H1 (cell line): ENCODE results near the gene ZNF232. TPM values are rescaled to one million over a fixed set of nuclear protein-coding genes. Genes with fewer than 3 reads are reported as not detected.

Experiments
- ASH2L ChIP-seq: fragments of 200-600, 300-600 bp; sonication (generic); IDR thresholded peaks from one replicate; pipeline ENCODE4 v1.7.1; 2017; ENCODE audit warnings: low read length
- BCL11A ChIP-seq, 2 experiments: IDR thresholded peaks; one replicate each; pipeline ENCODE4 v1.6.1; 2011; ENCODE audit warnings: low read depth in 2 of 2, low read length in 2 of 2, mild to moderate bottlenecking in 2 of 2
- CTCF ChIP-seq, 3 experiments: IDR thresholded peaks; 1 replicate in 2 of 3; 2 replicates in 1 of 3; pipeline versions ENCODE4 v1.5.1 to v1.6.1; 2011; ENCODE audit warnings: low read length in 3 of 3, mild to moderate bottlenecking in 3 of 3, inconsistent platforms in 2 of 3, low read depth in 1 of 3, moderate library complexity in 1 of 3; ENCODE audit not compliant: insufficient read depth in 1 of 3; ENCODE audit errors: control extremely low read depth in 1 of 3
- EZH2 ChIP-seq: fragments of 200-600 bp; sonication (generic); IDR thresholded peaks from 2 replicates; pipeline ENCODE4 v1.7.1; 2012; ENCODE audit warnings: low read depth, mild to moderate bottlenecking, moderate library complexity, low read length, inconsistent platforms; ENCODE audit not compliant: severe bottlenecking
- GTF2F1 ChIP-seq: IDR thresholded peaks from 2 replicates; pipeline ENCODE4 v1.6.1; 2012; ENCODE audit warnings: low read depth, low read length, improper control_type of control experiment, borderline replicate concordance
- HDAC6 ChIP-seq: IDR thresholded peaks from one replicate; pipeline ENCODE4 v1.7.1; 2012; ENCODE audit warnings: low read depth, mild to moderate bottlenecking, inconsistent platforms, low read length, moderate library complexity
- MAX ChIP-seq: IDR thresholded peaks from 2 replicates; pipeline ENCODE4 v1.6.1; 2012; ENCODE audit warnings: inconsistent platforms
- PHF8 ChIP-seq: fragments of 200-600 bp; sonication (generic); conservative IDR thresholded peaks from 2 replicates; pipeline ENCODE4 v1.7.1; 2012; ENCODE audit warnings: low read depth, mild to moderate bottlenecking, inconsistent platforms, low read length, moderate library complexity
- POLR2AphosphoS5 ChIP-seq: IDR thresholded peaks from 2 replicates; pipeline ENCODE4 v1.6.1; 2011; ENCODE audit warnings: low read depth, low read length
- RBBP5 ChIP-seq: IDR thresholded peaks from 2 replicates; pipeline ENCODE4 v1.7.1; 2012; ENCODE audit warnings: low read depth, mild to moderate bottlenecking, inconsistent platforms, low read length, moderate library complexity, borderline replicate concordance
- RNF2 ChIP-seq: fragments of 200-900, 300-1000 bp; sonication (generic); IDR thresholded peaks from 2 replicates; pipeline ENCODE4 v1.7.1; 2016; ENCODE audit warnings: borderline replicate concordance, low read depth, mild to moderate bottlenecking, antibody characterized with exemption, low read length; ENCODE audit not compliant: poor library complexity, severe bottlenecking; ENCODE audit errors: missing control alignments
- SAP30 ChIP-seq: fragments of 300-600 bp; sonication (generic); IDR thresholded peaks from 2 replicates; pipeline ENCODE4 v1.7.1; 2012; ENCODE audit warnings: low read length, moderate library complexity, mild to moderate bottlenecking, inconsistent platforms; ENCODE audit not compliant: insufficient read depth, insufficient replicate concordance
- SIN3A ChIP-seq, 2 experiments: IDR thresholded peaks in 1 of 2; conservative IDR thresholded peaks in 1 of 2; 2 replicates each; pipeline ENCODE4 v1.6.1; 2011 to 2012; ENCODE audit warnings: low read length in 2 of 2, improper control_type of control experiment in 1 of 2, low read depth in 1 of 2, mild to moderate bottlenecking in 1 of 2
- SP2 ChIP-seq: IDR thresholded peaks from 2 replicates; pipeline ENCODE4 v1.6.1; 2012; ENCODE audit warnings: mild to moderate bottlenecking, low read length, inconsistent platforms
- SUZ12 ChIP-seq: fragments of 200-600 bp; sonication (generic); IDR thresholded peaks from 2 replicates; pipeline ENCODE4 v1.6.1; 2012; ENCODE audit warnings: mild to moderate bottlenecking, inconsistent platforms, low read length, moderate library complexity, mixed read lengths
- TAF7 ChIP-seq: optimal IDR thresholded peaks from 2 replicates; pipeline ENCODE3; 2011; ENCODE audit warnings: low read depth, mild to moderate bottlenecking, inconsistent platforms, low read length, moderate library complexity, borderline replicate concordance
- TCF12 ChIP-seq: IDR thresholded peaks from 2 replicates; pipeline ENCODE4 v1.6.1; 2011; ENCODE audit warnings: low read depth, mild to moderate bottlenecking, low read length
- TEAD4 ChIP-seq: IDR thresholded peaks from 2 replicates; pipeline ENCODE4 v1.6.1; 2012; ENCODE audit warnings: low read depth, low read length, inconsistent platforms, mixed read lengths
- polyA plus RNA-seq, 7 experiments: library from polyadenylated mRNA; depleted of rRNA in 3 of 7; stranded (reverse) in 5 of 7; unstranded in 2 of 7; fragments of >200 nt in 5 of 7; fragments of 200-250 nt in 2 of 7; gene quantifications; 1 replicate in 5 of 7; 2 replicates in 1 of 7; 4 replicates in 1 of 7; pipeline versions ENCODE4 v1.2.1 to v1.2.3, GENCODE V29; 2011 to 2013; ENCODE audit warnings: missing spikeins in 2 of 7, mixed read lengths in 2 of 7
- total RNA-seq: library from RNA; stranded (reverse); fragmentation: NEBNext Ultra II Directional; extraction: Animal tissue kit (Norgen Biotek cat#: 25700); gene quantifications from 2 replicates; pipeline ENCODE4 v1.2.1, GENCODE V29; 2021

Gene ZNF232
- total and polyA plus RNA-seq, 2 of the 8 experiments (the other 6 are each of a cell fraction or from before 2014, with no cell fraction given), result 11.1 to 41.0 TPM

GRCh38 chr17:5097101-5097834, 14.4 kb downstream of the ZNF232 start (continued):
- TF ChIP-seq PHF8 (peak; percentile 76), TCF12 (0 out of 2 replicates have a peak, but pooled peaks have one; percentile 56), SUZ12 (no peak), CTCF (IDR thresholded peaks at IDR 0.05; ENCODE audit: control extremely low read depth in 1 of 3, insufficient read depth in 1 of 3, low read depth in 1 of 3, low read length in 3 of 3) (no peak), SAP30 (no peak), BCL11A (IDR thresholded peaks at IDR 0.05; ENCODE audit: low read depth in 2 of 2, low read length in 2 of 2) (no peak), TEAD4 (no peak), GTF2F1 (no peak; the same call in 1 of the 2 replicates), POLR2AphosphoS5 (no peak), SIN3A (conservative IDR thresholded peaks at IDR 0.05 in 1 of 2, IDR thresholded peaks at IDR 0.05 in 1 of 2; ENCODE audit: low read depth in 1 of 2, low read length in 2 of 2) (0 out of 4 replicates have a peak, but pooled peaks of 1 of the 2 experiments have one; percentile 29), EZH2 (no peak), ASH2L (peak; percentile 59), SP2 (peak; percentile 88), RNF2 (no peak), HDAC6 (no peak), TAF7 (peak; percentile 58), RBBP5 (0 out of 2 replicates have a peak, but pooled peaks have one; percentile 54), MAX (peak; percentile 99)
